DND-41 (cell line): Measurements from ENCODE around the gene RC3H1.

Source experiments
- EZH2 ChIP-seq: IDR thresholded peaks from 3 replicates; pipeline ENCODE4 v1.6.1; 2012; ENCODE audit warnings: borderline replicate concordance, low read depth, mild to moderate bottlenecking, moderate library complexity, low read length, inconsistent platforms; ENCODE audit not compliant: severe bottlenecking
- TF ChIP-seq, protein P1 (sequence below): IDR thresholded peaks from 2 replicates; pipeline ENCODE4 v1.5.1; 2012; ENCODE audit warnings: borderline replicate concordance, low read length, moderate library complexity, mild to moderate bottlenecking; ENCODE audit not compliant: poor library complexity, severe bottlenecking; ENCODE audit errors: extremely low read depth

DNA sequence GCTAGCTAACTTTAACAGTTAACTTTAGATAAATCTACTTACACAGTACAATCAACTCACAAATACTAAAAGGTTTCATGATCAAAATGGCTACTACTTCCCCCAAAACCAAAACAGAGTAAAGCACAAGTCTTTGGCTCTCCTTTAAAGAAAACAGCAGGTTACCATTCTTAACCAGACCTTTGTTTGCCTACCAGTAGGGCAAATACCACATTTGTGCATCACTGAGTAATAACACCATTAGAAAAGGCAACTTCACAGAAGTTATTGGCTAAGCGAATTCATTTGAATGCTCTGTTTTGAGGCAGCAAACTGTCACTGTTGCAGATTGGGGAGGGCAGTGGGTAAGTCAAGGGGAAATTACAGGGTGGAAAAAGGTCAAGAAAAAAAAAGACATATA, 87.7 kb downstream of the RC3H1 start:
- TF ChIP-seq, protein P1, sequence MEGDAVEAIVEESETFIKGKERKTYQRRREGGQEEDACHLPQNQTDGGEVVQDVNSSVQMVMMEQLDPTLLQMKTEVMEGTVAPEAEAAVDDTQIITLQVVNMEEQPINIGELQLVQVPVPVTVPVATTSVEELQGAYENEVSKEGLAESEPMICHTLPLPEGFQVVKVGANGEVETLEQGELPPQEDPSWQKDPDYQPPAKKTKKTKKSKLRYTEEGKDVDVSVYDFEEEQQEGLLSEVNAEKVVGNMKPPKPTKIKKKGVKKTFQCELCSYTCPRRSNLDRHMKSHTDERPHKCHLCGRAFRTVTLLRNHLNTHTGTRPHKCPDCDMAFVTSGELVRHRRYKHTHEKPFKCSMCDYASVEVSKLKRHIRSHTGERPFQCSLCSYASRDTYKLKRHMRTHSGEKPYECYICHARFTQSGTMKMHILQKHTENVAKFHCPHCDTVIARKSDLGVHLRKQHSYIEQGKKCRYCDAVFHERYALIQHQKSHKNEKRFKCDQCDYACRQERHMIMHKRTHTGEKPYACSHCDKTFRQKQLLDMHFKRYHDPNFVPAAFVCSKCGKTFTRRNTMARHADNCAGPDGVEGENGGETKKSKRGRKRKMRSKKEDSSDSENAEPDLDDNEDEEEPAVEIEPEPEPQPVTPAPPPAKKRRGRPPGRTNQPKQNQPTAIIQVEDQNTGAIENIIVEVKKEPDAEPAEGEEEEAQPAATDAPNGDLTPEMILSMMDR: no peak
- no peak for TF ChIP-seq EZH2
